Heart left ventricle (tissue), 16 donors: ENCODE measurements around the gene IPO9. TPM values are rescaled to one million over a fixed set of nuclear protein-coding genes. Genes with fewer than 3 reads are reported as not detected.

Experiments
- ATAC-seq, 4 donors: fragments of 200-7000 bp; cut with Tn5 transposase; one replicate each; pipeline ENCODE4 v1.9.1; 2020 to 2022; ENCODE audit warnings: moderate library complexity in 4 of 4, mild to moderate bottlenecking in 3 of 4, moderate number of reproducible peaks in 1 of 4
- DNase-seq, 5 donors: peaks; one replicate each; pipeline ENCODE4 v3.0.0-alpha.2; 2020
- H3K27ac ChIP-seq, 12 donors: fragments of 200-600 bp; sonication (generic) in 4 of 12; one replicate each; pipeline versions ENCODE4 v1.5.0 to v1.8.0; 2016 to 2022; ENCODE audit warnings: mild to moderate bottlenecking in 2 of 12
- H3K27me3 ChIP-seq, 9 donors: fragments of 200-600 bp; sonication (generic) in 2 of 9; one replicate each; pipeline versions ENCODE4 v1.5.1 to v1.8.0; 2016 to 2022; ENCODE audit warnings: mild to moderate bottlenecking in 3 of 9
- H3K36me3 ChIP-seq, 9 donors: fragments of 200-600 bp; sonication (generic) in 2 of 9; one replicate each; pipeline versions ENCODE4 v1.5.0 to v1.8.0; 2018 to 2022; ENCODE audit warnings: mild to moderate bottlenecking in 2 of 9
- H3K4me1 ChIP-seq, 12 donors: fragments of 200-600 bp; sonication (generic) in 4 of 12; one replicate each; pipeline versions ENCODE4 v1.5.0 to v1.8.0; 2016 to 2022; ENCODE audit warnings: mild to moderate bottlenecking in 3 of 12
- H3K4me3 ChIP-seq, 12 donors: fragments of 200-600 bp; sonication (generic) in 4 of 12; one replicate each; pipeline versions ENCODE4 v1.5.0 to v1.8.0; 2017 to 2022; ENCODE audit warnings: mild to moderate bottlenecking in 9 of 12, moderate library complexity in 4 of 12
- H3K9me3 ChIP-seq, 12 donors: fragments of 200-600 bp; sonication (generic) in 4 of 12; one replicate each; pipeline versions ENCODE4 v1.5.0 to v1.8.0; 2016 to 2022; ENCODE audit warnings: mild to moderate bottlenecking in 1 of 12
- CTCF ChIP-seq, 12 donors: fragments of 200-600 bp; sonication (generic) in 4 of 12; IDR thresholded peaks; one replicate each; pipeline versions ENCODE4 v1.5.0 to v1.8.0; 2018 to 2022; ENCODE audit warnings: antibody characterized with exemption in 12 of 12, mild to moderate bottlenecking in 5 of 12
- POLR2A ChIP-seq, 2 donors: fragments of 450-650 bp; IDR thresholded peaks; one replicate each; pipeline ENCODE4 v1.6.1; 2017; ENCODE audit warnings: antibody characterized with exemption in 2 of 2, mild to moderate bottlenecking in 2 of 2, moderate library complexity in 2 of 2
- WGBS, 4 donors: extraction: QIAGEN DNeasy Blood & Tissue Kit in 2 of 4; methylation state at CpG; one replicate each; pipeline versions ENCODE4 v1.1.5 to v1.1.7; 2013 to 2018; 5-methylcytosine and 5-hydroxymethylcytosine counted together
- intact Hi-C, 10 donors: fragments of 100-400 bp; cut with DNase I; formaldehyde crosslinking; loops; one replicate each; pipeline versions ENCODE4 v1.11.1 to v1.14.2; 2022
- polyA plus RNA-seq, 2 donors: library from polyadenylated mRNA; stranded (reverse); fragments of 200-250 nt; gene quantifications; one replicate each; pipeline ENCODE4 v1.2.3, GENCODE V29; 2013
- total RNA-seq, 9 donors: library from RNA; depleted of rRNA in 2 of 9; stranded (reverse); fragments of >200 nt in 2 of 9; fragmentation: NEBNext Ultra II Directional in 3 of 9; extraction: Animal tissue kit (Norgen Biotek cat#: 25700) in 3 of 9; gene quantifications; one replicate each; pipeline versions ENCODE4 v1.1.0 to v1.2.4, GENCODE V29; 2016 to 2023
- donor health status: ischemic (EF 13 %, LVEDD 7.1; RV severe dilation, severe dysfunction).
- donor health status: healthy with polysubstance abuse.
- donor health status: DM: no; HTN: yes; CAD: no.
- donor health status: DM: no; HTN: no; CAD: no.
- donor health status: ischemic (EF 25% LVEDD 6.9; RV normal size, moderate dysfunction).
- donor health status: ischemic (EF 25% LVEDD 5.7; RV mildly dilated, moderate dysfunction).
- donor health status: healthy.
- donor health status: DM: yes; HTN: yes; CAD: no.
- donor health status: ischemic (EF 35%, LVEDD 5.7; RV mildly dilated, moderate dysfunction).
- donor health status: nonischemic (EF 11% LVEDD 7.7; RV severe dilation, severe dysfunction).
- donor health status: DM: yes; HTN: yes; CAD: no.
- donor health status: PGD.
- donor health status: ischemic (EF 29% LVEDD 5.4; RV normal size, mild dysfunction).
- donor health status: nonischemic (EF 23%, LVEDD 6.1; RV moderate dilation, normal function).

Gene IPO9
- total and polyA plus RNA-seq, 11 donors, result 9.8 to 35.4 (median 22.9) TPM

GRCh38 chr1:201882665-201883132 is 53.7 kb downstream of the IPO9 start:
- no peak for TF ChIP-seq POLR2A (IDR thresholded peaks at IDR 0.05)
- TF ChIP-seq CTCF (IDR thresholded peaks at IDR 0.05), result peak in 1 of 12 donors; percentile 14
- peak overlapping the region in 11 of 12 donors; percentile 77 to 97 (median 88) for H3K27ac ChIP-seq
- H3K4me3 ChIP-seq, result no peak overlapping the region
- WGBS, 4 donors, result 70 to 83% (median 73%) methylated on average over 2 of the region's 2 CpGs
- no peaks in the 10 kb centered on the region for H3K9me3 ChIP-seq
- ATAC-seq, result peak in 3 of 4 donors; percentile 2 to 35 (median 9)
- H3K27me3 ChIP-seq, result no peaks in the 10 kb centered on the region
- peaks cover 0 to 58% (median 37%) of the 10 kb centered on the region in 12 donors for H3K4me1 ChIP-seq
- H3K36me3 ChIP-seq, result no peaks in the 10 kb centered on the region
- DNase-seq, result peak in 1 of 5 donors; percentile 17
- intact Hi-C loops, result loop anchor here in 1 of 10 donors (10.0 kb wide), 1 partner anchor 222 kb away; no protein-coding TSS in a partner anchor

- Histone ChIP-seq H3K27ac (peak overlapping the region; percentile 77 to 97 (median 88)), H3K4me3 (no peak overlapping the region), H3K27me3 (peaks cover 0 to 5% (median 0%) of the 10 kb centered on the region in 9 donors), H3K4me1 (peaks cover 0 to 59% (median 37%) of the 10 kb centered on the region in 12 donors), H3K36me3 (no peaks in the 10 kb centered on the region), H3K9me3 (no peaks in the 10 kb centered on the region)
- 73 to 78% (median 76%) methylated on average over 3 of the region's 3 CpGs for WGBS, 4 donors
- TF ChIP-seq CTCF (IDR thresholded peaks at IDR 0.05), result no peak
- TF ChIP-seq POLR2A (IDR thresholded peaks at IDR 0.05), result no peak
- intact Hi-C loops, result loop anchor here in 1 of 10 donors (10.0 kb wide), 1 partner anchor 222 kb away; no protein-coding TSS in a partner anchor
- ATAC-seq (no peak), DNase-seq (no peak)
Measured at GRCh38 chr1:201883266-201883665, 54.3 kb downstream of the IPO9 start.

- intact Hi-C loops, result loop anchor here in 1 of 10 donors (10.0 kb wide), 1 partner anchor 221 kb away; no protein-coding TSS in a partner anchor
- peaks cover 0 to 7% (median 0%) of the 10 kb centered on the region in 9 donors for H3K27me3 ChIP-seq
- peak; percentile 54 to 69 (median 58) for ATAC-seq
- no peaks in the 10 kb centered on the region for H3K9me3 ChIP-seq
- no peaks in the 10 kb centered on the region for H3K36me3 ChIP-seq
- H3K4me1 ChIP-seq, result peaks cover 0 to 55% (median 34%) of the 10 kb centered on the region in 12 donors
- WGBS, 4 donors, result 19 to 20% (median 19%) methylated on average over 7 of the region's 7 CpGs
- DNase-seq, result peak in 2 of 5 donors; percentile 70 to 86
- H3K27ac ChIP-seq, result peak overlapping the region; percentile 77 to 97 (median 88)
- TF ChIP-seq POLR2A (IDR thresholded peaks at IDR 0.05) (peak in 1 of 2 donors; percentile 31), CTCF (IDR thresholded peaks at IDR 0.05) (no peak)
- no peak overlapping the region for H3K4me3 ChIP-seq
Measured at GRCh38 chr1:201883786-201884185, 54.8 kb downstream of the IPO9 start.

GRCh38 chr1:201884425-201884824 is 55.5 kb downstream of the IPO9 start:
- peak overlapping the region; percentile 77 to 97 (median 88) for H3K27ac ChIP-seq
- ATAC-seq, result peak; percentile 53 to 79 (median 69)
- TF ChIP-seq POLR2A (IDR thresholded peaks at IDR 0.05), result peak in 1 of 2 donors; percentile 13
- no peak for TF ChIP-seq CTCF (IDR thresholded peaks at IDR 0.05)
- H3K4me3 ChIP-seq, result no peak overlapping the region
- no peaks in the 10 kb centered on the region for H3K9me3 ChIP-seq
- DNase-seq, result peak; percentile 56 to 80 (median 67)
- WGBS, 4 donors, result 25 to 44% (median 33%) methylated on average over 1 of the region's 1 CpG
- H3K4me1 ChIP-seq, result peaks cover 0 to 59% (median 36%) of the 10 kb centered on the region in 12 donors
- intact Hi-C loops, result loop anchor here in 1 of 10 donors (10.0 kb wide), 1 partner anchor 220 kb away; no protein-coding TSS in a partner anchor
- no peaks in the 10 kb centered on the region for H3K36me3 ChIP-seq
- H3K27me3 ChIP-seq, result peaks cover 0 to 11% (median 0%) of the 10 kb centered on the region in 9 donors
